Measurements from ENCODE around the gene AEBP1.

The AEBP1 gene

GRCh38 chr7:44059219-44060090 is 44.7 kb upstream of the AEBP1 start:
- TF ChIP-seq CTCF (IDR thresholded peaks at IDR 0.05; ENCODE audit: borderline replicate concordance, control extremely low read depth, extremely low read depth, insufficient read depth, missing control alignments), result no peak
- peak; percentile 84 for DNase-seq (ENCODE audit: low spot score)
- in situ Hi-C loops (cut with MboI; ENCODE audit: low sequenced_read_pairs, unreplicated experiment), result no loop called here

DNA sequence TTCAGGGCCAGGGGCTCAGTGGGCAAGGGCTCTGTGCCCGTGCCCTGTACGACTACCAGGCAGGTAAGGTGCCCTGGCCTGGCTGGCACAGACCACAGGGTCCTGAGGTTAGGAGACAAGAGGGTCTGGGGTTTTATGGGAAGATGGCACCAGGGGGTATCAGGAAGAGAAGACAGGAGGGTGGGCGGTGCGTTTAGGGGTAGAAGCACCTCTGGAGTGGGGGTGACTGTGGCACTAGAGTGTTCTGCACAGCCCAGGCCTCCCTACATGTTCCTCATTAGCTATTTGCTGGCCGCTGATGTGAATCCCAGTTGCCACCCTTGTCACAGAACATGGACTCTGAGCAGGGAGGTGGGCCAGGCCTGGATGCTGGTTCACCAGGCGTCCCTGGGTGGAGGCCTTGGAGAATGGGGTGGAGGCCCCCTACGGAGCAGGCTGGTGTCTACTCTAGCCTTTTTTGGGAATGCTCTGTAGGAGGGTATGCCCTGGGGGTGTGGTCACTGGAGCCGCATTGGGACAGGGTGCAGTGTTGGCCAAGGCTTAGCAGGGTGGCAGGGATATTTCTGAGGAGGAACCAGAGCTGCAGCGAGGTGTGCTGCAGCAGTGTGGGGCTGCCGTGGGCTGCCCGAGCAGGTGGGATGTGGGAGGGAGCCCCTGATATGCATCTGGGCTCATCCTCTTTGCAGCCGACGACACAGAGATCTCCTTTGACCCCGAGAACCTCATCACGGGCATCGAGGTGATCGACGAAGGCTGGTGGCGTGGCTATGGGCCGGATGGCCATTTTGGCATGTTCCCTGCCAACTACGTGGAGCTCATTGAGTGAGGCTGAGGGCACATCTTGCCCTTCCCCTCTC is 43.8 kb upstream of the AEBP1 start:
- in situ Hi-C loops (cut with MboI; ENCODE audit: low sequenced_read_pairs, unreplicated experiment), result no loop called here
- no peak for TF ChIP-seq CTCF (IDR thresholded peaks at IDR 0.05; ENCODE audit: borderline replicate concordance, control extremely low read depth, extremely low read depth, insufficient read depth, missing control alignments)
- DNase-seq (ENCODE audit: low spot score), result no peak

- TF ChIP-seq CTCF (IDR thresholded peaks at IDR 0.05; ENCODE audit: borderline replicate concordance, control extremely low read depth, extremely low read depth, insufficient read depth, missing control alignments), result no peak
- DNase-seq (ENCODE audit: low spot score), result no peak
- in situ Hi-C loops (cut with MboI; ENCODE audit: low sequenced_read_pairs, unreplicated experiment), result no loop called here
These were observed 43.0 kb upstream of the AEBP1 start for GRCh38 chr7:44060948-44061644.

DNA sequence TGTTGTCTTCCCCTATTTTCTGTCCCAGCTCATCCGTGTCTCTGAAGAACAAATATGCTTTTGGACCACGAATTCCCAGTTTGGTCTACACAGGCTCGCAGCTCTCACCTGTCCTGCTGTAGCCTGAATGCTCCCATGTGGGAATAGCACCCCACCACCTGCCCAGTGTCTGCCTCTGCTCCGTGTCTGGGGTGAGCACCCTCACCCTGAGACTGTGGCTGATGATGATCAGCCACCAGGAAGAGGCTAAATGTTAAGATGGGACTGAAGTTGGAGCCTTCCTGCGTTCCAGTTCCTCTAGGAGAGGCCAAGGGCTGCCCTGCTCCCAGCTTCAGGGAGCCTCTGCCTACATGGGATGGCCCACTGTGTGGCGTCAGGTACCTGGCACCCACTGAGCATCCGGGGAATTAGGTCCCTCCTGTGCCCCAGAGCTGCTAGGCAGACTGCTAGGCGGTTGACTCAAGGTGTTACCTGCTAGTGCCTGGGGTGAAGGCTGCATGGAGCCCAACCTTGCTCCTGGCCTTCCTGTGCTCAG is 42.4 kb upstream of the AEBP1 start:
- DNase-seq (ENCODE audit: low spot score), result no peak
- in situ Hi-C loops (cut with MboI; ENCODE audit: low sequenced_read_pairs, unreplicated experiment), result no loop called here
- TF ChIP-seq CTCF (IDR thresholded peaks at IDR 0.05; ENCODE audit: borderline replicate concordance, control extremely low read depth, extremely low read depth, insufficient read depth, missing control alignments), result no peak

- no peak for DNase-seq (ENCODE audit: low spot score)
- TF ChIP-seq CTCF (IDR thresholded peaks at IDR 0.05; ENCODE audit: borderline replicate concordance, control extremely low read depth, extremely low read depth, insufficient read depth, missing control alignments), result no peak
- in situ Hi-C loops (cut with MboI; ENCODE audit: low sequenced_read_pairs, unreplicated experiment), result no loop called here
These were observed 41.8 kb upstream of the AEBP1 start for GRCh38 chr7:44062180-44062902.

Measured in GM13976 (cell line).